H9 (cell line): ENCODE measurements around the gene LCP1. TPM values are rescaled to one million over a fixed set of nuclear protein-coding genes. Genes with fewer than 3 reads are reported as not detected.
"Not testable (repeated sequence)": the region's sequence is repeated elsewhere in the genome, so short reads cannot be mapped to it uniquely, and the experiment has no call there.

ENCODE experiments used
- DNase-seq: peaks from one replicate; pipeline ENCODE4 v3.0.0-alpha.2; 2017
- H2AFZ ChIP-seq: one replicate; pipeline ENCODE4 v1.6.1; 2013; ENCODE audit warnings: mild to moderate bottlenecking, low read length, control low read depth, moderate library complexity
- H2AK5ac ChIP-seq: 2 replicates; pipeline ENCODE4 v1.6.1; 2013; ENCODE audit warnings: low read length, control low read depth, mixed read lengths; ENCODE audit not compliant: insufficient read length
- H2BK120ac ChIP-seq: one replicate; pipeline ENCODE4 v1.6.1; 2013; ENCODE audit warnings: low read depth, mild to moderate bottlenecking, low read length, control low read depth, inconsistent platforms; ENCODE audit not compliant: poor library complexity, severe bottlenecking
- H2BK12ac ChIP-seq: 2 replicates; pipeline ENCODE4 v1.6.1; 2013; ENCODE audit warnings: low read length, control low read depth, mixed read lengths, low read depth; ENCODE audit not compliant: insufficient read length
- H2BK15ac ChIP-seq: 2 replicates; pipeline ENCODE4 v1.6.1; 2013; ENCODE audit warnings: low read depth, low read length, control low read depth
- H2BK20ac ChIP-seq: one replicate; pipeline ENCODE4 v1.6.1; 2013; ENCODE audit warnings: low read depth, mild to moderate bottlenecking, low read length, control low read depth, inconsistent platforms; ENCODE audit not compliant: poor library complexity, severe bottlenecking
- H2BK5ac ChIP-seq: 2 replicates; pipeline ENCODE4 v1.6.1; 2013; ENCODE audit warnings: low read length, control low read depth, mixed read lengths; ENCODE audit not compliant: insufficient read length
- H3K14ac ChIP-seq: 2 replicates; pipeline ENCODE4 v1.6.1; 2013; ENCODE audit warnings: low read length, control low read depth; ENCODE audit not compliant: insufficient read depth
- H3K18ac ChIP-seq: 2 replicates; pipeline ENCODE4 v1.6.1; 2013; ENCODE audit warnings: low read depth, mild to moderate bottlenecking, mixed read lengths, low read length, control low read depth; ENCODE audit not compliant: insufficient read length
- H3K23ac ChIP-seq: 2 replicates; pipeline ENCODE4 v1.6.1; 2013; ENCODE audit warnings: low read length, control low read depth, mixed read lengths, low read depth; ENCODE audit not compliant: insufficient read length
- H3K23me2 ChIP-seq: 2 replicates; pipeline ENCODE4 v1.6.1; 2013; ENCODE audit warnings: low read depth, mild to moderate bottlenecking, mixed read lengths, low read length, control low read depth; ENCODE audit not compliant: insufficient read length, poor library complexity, severe bottlenecking
- H3K27ac ChIP-seq: 2 replicates; pipeline ENCODE4 v1.5.1; 2013; ENCODE audit warnings: low read length, control low read depth, mixed read lengths, low read depth; ENCODE audit not compliant: insufficient read length
- H3K27me3 ChIP-seq: 2 replicates; pipeline ENCODE4 v1.6.1; 2013; ENCODE audit warnings: low read length, control low read depth, inconsistent platforms; ENCODE audit not compliant: insufficient read depth
- H3K4ac ChIP-seq: 2 replicates; pipeline ENCODE4 v1.6.1; 2013; ENCODE audit warnings: low read depth, mild to moderate bottlenecking, control low read depth, inconsistent platforms, low read length, moderate library complexity
- H3K4me1 ChIP-seq: 2 replicates; pipeline ENCODE4 v1.6.1; 2013; ENCODE audit warnings: low read length, control low read depth, inconsistent platforms; ENCODE audit not compliant: insufficient read depth
- H3K4me2 ChIP-seq: 2 replicates; pipeline ENCODE4 v1.6.1; 2013; ENCODE audit warnings: low read length, control low read depth, mixed read lengths; ENCODE audit not compliant: insufficient read length, insufficient read depth
- H3K56ac ChIP-seq: 2 replicates; pipeline ENCODE4 v1.6.1; 2013; ENCODE audit warnings: low read depth, mild to moderate bottlenecking, mixed read lengths, low read length, control low read depth; ENCODE audit not compliant: insufficient read length
- H3K79me1 ChIP-seq: 2 replicates; pipeline ENCODE4 v1.6.1; 2013; ENCODE audit warnings: low read depth, mild to moderate bottlenecking, moderate library complexity, low read length, control low read depth, inconsistent platforms; ENCODE audit not compliant: insufficient read depth, poor library complexity, severe bottlenecking
- H3K79me2 ChIP-seq: 2 replicates; pipeline ENCODE4 v1.6.1; 2013; ENCODE audit warnings: low read length, control low read depth, inconsistent platforms; ENCODE audit not compliant: insufficient read depth
- H3K9ac ChIP-seq: 2 replicates; pipeline ENCODE4 v1.6.1; 2013; ENCODE audit warnings: low read length, control low read depth, mixed read lengths; ENCODE audit not compliant: insufficient read length; ENCODE audit errors: extremely low read depth
- H3K9me3 ChIP-seq: one replicate; pipeline ENCODE4 v1.6.1; 2013; ENCODE audit warnings: low read depth, low read length, inconsistent platforms; ENCODE audit not compliant: control insufficient read depth
- H3T11ph ChIP-seq: one replicate; pipeline ENCODE4 v1.6.1; 2013; ENCODE audit warnings: mild to moderate bottlenecking, low read length, control low read depth, inconsistent platforms
- H4K20me1 ChIP-seq: one replicate; pipeline ENCODE4 v1.6.1; 2013; ENCODE audit not compliant: control insufficient read depth, insufficient read length, insufficient read depth
- H4K5ac ChIP-seq: 2 replicates; pipeline ENCODE4 v1.6.1; 2013; ENCODE audit warnings: low read depth, mild to moderate bottlenecking, mixed read lengths, low read length, control low read depth; ENCODE audit not compliant: insufficient read length
- H4K8ac ChIP-seq: replicated peaks from 2 replicates; pipeline ENCODE4 v1.6.1; 2013; ENCODE audit warnings: low read length, control low read depth, mixed read lengths, low read depth; ENCODE audit not compliant: insufficient read length
- H4K91ac ChIP-seq: 2 replicates; pipeline ENCODE4 v1.6.1; 2013; ENCODE audit warnings: low read depth, mild to moderate bottlenecking, moderate library complexity, mixed read lengths, low read length, control low read depth; ENCODE audit not compliant: insufficient read length
- H3K27ac Mint-ChIP-seq, 3 experiments: 2 replicates in 2 of 3; 3 replicates in 1 of 3; pipeline ENCODE4 v1.8.0; 2020 to 2021; ENCODE audit warnings: mixed read lengths in 3 of 3, mild to moderate bottlenecking in 1 of 3, moderate library complexity in 1 of 3
- H3K27me3 Mint-ChIP-seq: 2 replicates; pipeline ENCODE4 v1.8.0; 2021; ENCODE audit warnings: low read depth, mild to moderate bottlenecking, moderate library complexity, mixed read lengths
- H3K36me3 Mint-ChIP-seq, 3 experiments: 2 replicates in 2 of 3; 3 replicates in 1 of 3; pipeline ENCODE4 v1.8.0; 2020 to 2021; ENCODE audit warnings: low read depth in 3 of 3, mixed read lengths in 3 of 3; ENCODE audit not compliant: insufficient read depth in 1 of 3
- H3K4me1 Mint-ChIP-seq, 2 experiments: 2 replicates each; pipeline ENCODE4 v1.8.0; 2020; ENCODE audit warnings: mixed read lengths in 2 of 2
- H3K4me3 Mint-ChIP-seq, 2 experiments: 2 replicates in 1 of 2; 3 replicates in 1 of 2; pipeline ENCODE4 v1.8.0; 2020 to 2021; ENCODE audit warnings: mild to moderate bottlenecking in 2 of 2, mixed read lengths in 2 of 2, moderate library complexity in 1 of 2
- H3K9me3 Mint-ChIP-seq, 2 experiments: 2 replicates in 1 of 2; 3 replicates in 1 of 2; pipeline ENCODE4 v1.8.0; 2020; ENCODE audit warnings: mild to moderate bottlenecking in 2 of 2, mixed read lengths in 2 of 2, moderate library complexity in 1 of 2
- WGBS: extraction: QIAGEN DNeasy Blood & Tissue Kit; methylation state at CpG from one replicate; pipeline ENCODE4 v1.1.7; 2013; ENCODE audit warnings: missing lambda C conversion rate, low lambda C conversion rate, mixed read lengths; ENCODE audit not compliant: insufficient read length; ENCODE audit errors: extremely low coverage; 5-methylcytosine and 5-hydroxymethylcytosine counted together
- total RNA-seq: library from RNA; stranded (reverse); gene quantifications from 2 replicates; pipeline ENCODE4 v1.2.1, GENCODE V29; 2021

Gene LCP1
- total RNA-seq, 1 experiment from 2014 or later = 0.81 TPM

GRCh38 chr13:46214741-46215140 lies 32.8 kb upstream of the LCP1 start:
- H3K79me1 ChIP-seq, H3K56ac ChIP-seq, H3K9me3 ChIP-seq, H3T11ph ChIP-seq, H3K4me1 Mint-ChIP-seq, H2BK15ac ChIP-seq, H2AK5ac ChIP-seq, H3K79me2 ChIP-seq, DNase-seq, H3K4me1 ChIP-seq, H2AFZ ChIP-seq, H3K36me3 Mint-ChIP-seq, H4K5ac ChIP-seq, H4K8ac ChIP-seq, H3K9ac ChIP-seq, H3K9me3 Mint-ChIP-seq, H4K91ac ChIP-seq, H3K4ac ChIP-seq, H3K27ac Mint-ChIP-seq, H2BK5ac ChIP-seq, H2BK20ac ChIP-seq, H3K4me3 Mint-ChIP-seq, H3K23ac ChIP-seq, H2BK120ac ChIP-seq, H3K4me2 ChIP-seq, H2BK12ac ChIP-seq, H3K27me3 ChIP-seq, H3K18ac ChIP-seq, H3K14ac ChIP-seq, H3K27ac ChIP-seq, H4K20me1 ChIP-seq: not testable (repeated sequence)
- WGBS = no CpG with 5 or more reads among the region's 1 CpG
- H3K27me3 Mint-ChIP-seq = peaks cover 43% of the 10 kb centered on the region
- H3K23me2 ChIP-seq = peaks cover 12% of the 10 kb centered on the region
